Subcutaneous abdominal adipose tissue (tissue), 5 donors: ENCODE results near the gene CLIC5.

Source experiments
- H3K27ac ChIP-seq: one replicate; pipeline ENCODE4 v1.7.0; 2013; ENCODE audit warnings: low read depth, mild to moderate bottlenecking, inconsistent platforms, low read length, moderate library complexity
- H3K27me3 ChIP-seq, 5 donors: one replicate each; pipeline ENCODE4 v1.7.0; 2013; ENCODE audit warnings: low read length in 5 of 5, inconsistent platforms in 1 of 5; ENCODE audit not compliant: control insufficient read depth in 5 of 5, insufficient read depth in 4 of 5
- H3K36me3 ChIP-seq, 5 donors: one replicate each; pipeline ENCODE4 v1.7.0; 2013; ENCODE audit warnings: low read length in 5 of 5; ENCODE audit not compliant: control insufficient read depth in 5 of 5, insufficient read depth in 5 of 5
- H3K4me1 ChIP-seq, 5 donors: one replicate each; pipeline ENCODE4 v1.7.0; 2013; ENCODE audit warnings: low read length in 5 of 5, mild to moderate bottlenecking in 3 of 5, moderate library complexity in 1 of 5; ENCODE audit not compliant: control insufficient read depth in 5 of 5, insufficient read depth in 5 of 5
- H3K4me3 ChIP-seq, 5 donors: one replicate each; pipeline ENCODE4 v1.7.0; 2013; ENCODE audit warnings: low read length in 5 of 5, low read depth in 1 of 5
- H3K9ac ChIP-seq, 5 donors: one replicate each; pipeline ENCODE4 v1.7.0; 2013; ENCODE audit warnings: low read length in 5 of 5, mild to moderate bottlenecking in 4 of 5, moderate library complexity in 3 of 5
- H3K9me3 ChIP-seq, 5 donors: one replicate each; pipeline ENCODE4 v1.7.0; 2013; ENCODE audit warnings: low read length in 5 of 5; ENCODE audit not compliant: control insufficient read depth in 5 of 5
- donor health status: healthy.
- donor health status: healthy.
- donor health status: healthy.
- donor health status: healthy.
- donor health status: healthy.

CLIC5 gene

GRCh38 chr6:45864651-45865050, 151.0 kb downstream of the CLIC5 start:
- Histone ChIP-seq H3K9me3 (no peaks in the 10 kb centered on the region), H3K36me3 (no peaks in the 10 kb centered on the region), H3K27me3 (no peaks in the 10 kb centered on the region), H3K4me1 (no peaks in the 10 kb centered on the region), H3K4me3 (no peak overlapping the region), H3K9ac (no peak overlapping the region), H3K27ac (no peak overlapping the region)

GRCh38 chr6:45858691-45859090, 157.0 kb downstream of the CLIC5 start:
- Histone ChIP-seq H3K27me3 (no peaks in the 10 kb centered on the region), H3K27ac (no peak overlapping the region), H3K36me3 (no peaks in the 10 kb centered on the region), H3K9me3 (no peaks in the 10 kb centered on the region), H3K4me1 (no peaks in the 10 kb centered on the region), H3K4me3 (no peak overlapping the region), H3K9ac (no peak overlapping the region)

- Histone ChIP-seq H3K27me3 (no peaks in the 10 kb centered on the region), H3K9ac (no peak overlapping the region), H3K9me3 (no peaks in the 10 kb centered on the region), H3K4me1 (no peaks in the 10 kb centered on the region), H3K27ac (no peak overlapping the region), H3K36me3 (no peaks in the 10 kb centered on the region), H3K4me3 (no peak overlapping the region)
Observed at GRCh38 chr6:45857827-45858226, 157.8 kb downstream of the CLIC5 start.

GRCh38 chr6:45855642-45856394, 159.8 kb downstream of the CLIC5 start:
- Histone ChIP-seq H3K9me3 (no peaks in the 10 kb centered on the region), H3K4me1 (no peaks in the 10 kb centered on the region), H3K27me3 (peaks cover 0 to 3% (median 0%) of the 10 kb centered on the region in 5 donors), H3K4me3 (no peak overlapping the region), H3K27ac (no peak overlapping the region), H3K36me3 (no peaks in the 10 kb centered on the region), H3K9ac (no peak overlapping the region)

GRCh38 chr6:45854149-45854742, 161.4 kb downstream of the CLIC5 start:
- no peaks in the 10 kb centered on the region for H3K9me3 ChIP-seq
- no peak overlapping the region for H3K4me3 ChIP-seq
- H3K4me1 ChIP-seq: no peaks in the 10 kb centered on the region
- H3K27ac ChIP-seq: no peak overlapping the region
- H3K27me3 ChIP-seq: peaks cover 0 to 6% (median 0%) of the 10 kb centered on the region in 5 donors
- H3K36me3 ChIP-seq: no peaks in the 10 kb centered on the region
- no peak overlapping the region for H3K9ac ChIP-seq

- Histone ChIP-seq H3K4me1 (no peaks in the 10 kb centered on the region), H3K9me3 (no peaks in the 10 kb centered on the region), H3K4me3 (no peak overlapping the region), H3K36me3 (no peaks in the 10 kb centered on the region), H3K9ac (no peak overlapping the region), H3K27ac (no peak overlapping the region), H3K27me3 (peaks cover 0 to 6% (median 0%) of the 10 kb centered on the region in 5 donors)
Observed at GRCh38 chr6:45851034-45851400, 164.6 kb downstream of the CLIC5 start.

GRCh38 chr6:45850378-45851033, 165.2 kb downstream of the CLIC5 start:
- no peak overlapping the region for H3K9ac ChIP-seq
- no peak overlapping the region for H3K27ac ChIP-seq
- H3K4me3 ChIP-seq: no peak overlapping the region
- no peaks in the 10 kb centered on the region for H3K9me3 ChIP-seq
- peaks cover 0 to 6% (median 0%) of the 10 kb centered on the region in 5 donors for H3K27me3 ChIP-seq
- no peaks in the 10 kb centered on the region for H3K36me3 ChIP-seq
- no peaks in the 10 kb centered on the region for H3K4me1 ChIP-seq

- Histone ChIP-seq H3K4me1 (no peaks in the 10 kb centered on the region), H3K27ac (no peak overlapping the region), H3K36me3 (no peaks in the 10 kb centered on the region), H3K4me3 (no peak overlapping the region), H3K9me3 (no peaks in the 10 kb centered on the region), H3K9ac (no peak overlapping the region), H3K27me3 (peaks cover 0 to 2% (median 0%) of the 10 kb centered on the region in 5 donors)
Observed at GRCh38 chr6:45845567-45845966, 170.1 kb downstream of the CLIC5 start.

GRCh38 chr6:45844986-45845385, 170.7 kb downstream of the CLIC5 start:
- Histone ChIP-seq H3K4me1 (no peaks in the 10 kb centered on the region), H3K9me3 (no peaks in the 10 kb centered on the region), H3K27ac (no peak overlapping the region), H3K4me3 (no peak overlapping the region), H3K27me3 (no peaks in the 10 kb centered on the region), H3K9ac (no peak overlapping the region), H3K36me3 (no peaks in the 10 kb centered on the region)

- H3K9me3 ChIP-seq: no peaks in the 10 kb centered on the region
- no peaks in the 10 kb centered on the region for H3K27me3 ChIP-seq
- no peaks in the 10 kb centered on the region for H3K4me1 ChIP-seq
- H3K9ac ChIP-seq: no peak overlapping the region
- no peaks in the 10 kb centered on the region for H3K36me3 ChIP-seq
- H3K27ac ChIP-seq: no peak overlapping the region
- no peak overlapping the region for H3K4me3 ChIP-seq
Observed at GRCh38 chr6:45843848-45844521, 171.7 kb downstream of the CLIC5 start.
